ENCODE measurements around the gene ZKSCAN7. TPM values are rescaled to one million over a fixed set of nuclear protein-coding genes. Genes with fewer than 3 reads are reported as not detected.

Gene ZKSCAN7
- total RNA-seq: 4.8 and 5.2 TPM in 2 replicates

GRCh38 chr3:44554626-44555592, at the start of gene ZKSCAN7:
ZKSCAN7 (plus strand) TSS chr3:44555193; CDS start chr3:44557048, 1,855 bp downstream.

GRCh38 chr3:44584646-44585501, 29.9 kb downstream of the ZKSCAN7 start, which contains the start of gene ZNF660:
ZNF660 (plus strand) TSS chr3:44584964; CDS start chr3:44594194, 9,230 bp downstream.

Other genes with a start within 250 kb of the ZKSCAN7 start
- 27.6 and 29.1 TPM in 2 replicates for gene TCAIM, start 216.4 kb upstream of the ZKSCAN7 start, total RNA-seq
- 3.1 and 4.5 TPM in 2 replicates for gene ZNF445, start 77.5 kb upstream of the ZKSCAN7 start, total RNA-seq
- 1.2 and 1.5 TPM in 2 replicates for gene ZNF660, start 29.8 kb downstream of the ZKSCAN7 start, total RNA-seq
- 10.3 TPM in 2 replicates for gene ZNF197, start 69.8 kb downstream of the ZKSCAN7 start, total RNA-seq
- gene ZNF35, start 93.5 kb downstream of the ZKSCAN7 start, total RNA-seq: 3.3 and 6.6 TPM in 2 replicates
- 1.6 and 1.7 TPM in 2 replicates for gene ZNF502, start 157.5 kb downstream of the ZKSCAN7 start, total RNA-seq
- 2.2 and 2.9 TPM in 2 replicates for gene ZNF501, start 174.4 kb downstream of the ZKSCAN7 start, total RNA-seq
- gene KIAA1143, start 206.4 kb downstream of the ZKSCAN7 start, total RNA-seq: 14.1 and 17.0 TPM in 2 replicates
- 14.4 and 15.5 TPM in 2 replicates for gene KIF15, start 206.6 kb downstream of the ZKSCAN7 start, total RNA-seq